ENCODE measurements around the gene SYT1.

SYT1 gene

GRCh38 chr12:79063258-79063657 is 198.7 kb downstream of the SYT1 start:
- DNase-seq, result no peak

GRCh38 chr12:79067977-79068376 is 203.4 kb downstream of the SYT1 start:
- no peak for DNase-seq

GRCh38 chr12:79069009-79069408 is 204.4 kb downstream of the SYT1 start:
- DNase-seq, result no peak

- DNase-seq, result no peak
Observed at GRCh38 chr12:79071498-79071897, 206.9 kb downstream of the SYT1 start.

- DNase-seq, result no peak
Observed at GRCh38 chr12:79073506-79073905, 208.9 kb downstream of the SYT1 start.

- DNase-seq, result no peak
Observed at GRCh38 chr12:79082595-79082994, 218.0 kb downstream of the SYT1 start.

- DNase-seq, result no peak
Observed at GRCh38 chr12:79083181-79083580, 218.6 kb downstream of the SYT1 start.

- no peak for DNase-seq
Observed at GRCh38 chr12:79085106-79085682, 220.6 kb downstream of the SYT1 start.

GRCh38 chr12:79086541-79087296 is 222.1 kb downstream of the SYT1 start:
- DNase-seq, result no peak

- DNase-seq, result no peak
Observed at GRCh38 chr12:79098530-79098929, 234.0 kb downstream of the SYT1 start.

- DNase-seq, result no peak
Observed at GRCh38 chr12:79108962-79109361, 244.4 kb downstream of the SYT1 start.

- DNase-seq, result no peak
Observed at GRCh38 chr12:79114896-79115295, 250.3 kb downstream of the SYT1 start.

GRCh38 chr12:79115743-79116142 is 251.2 kb downstream of the SYT1 start:
- no peak for DNase-seq

- DNase-seq, result no peak
Observed at GRCh38 chr12:79119796-79120195, 255.2 kb downstream of the SYT1 start.

- DNase-seq, result no peak
Observed at GRCh38 chr12:79121486-79121885, 256.9 kb downstream of the SYT1 start.

- DNase-seq, result no peak
Observed at GRCh38 chr12:79124385-79124784, 259.8 kb downstream of the SYT1 start.

GRCh38 chr12:79125358-79125757 is 260.8 kb downstream of the SYT1 start:
- DNase-seq, result no peak

- no peak for DNase-seq
Observed at GRCh38 chr12:79127271-79127751, 262.7 kb downstream of the SYT1 start.

GRCh38 chr12:79128956-79129355 is 264.4 kb downstream of the SYT1 start:
- DNase-seq, result no peak

- DNase-seq, result no peak
Observed at GRCh38 chr12:79138872-79139271, 274.3 kb downstream of the SYT1 start.

- no peak for DNase-seq
Observed at GRCh38 chr12:79140711-79141110, 276.1 kb downstream of the SYT1 start.

GRCh38 chr12:79141776-79142175 is 277.2 kb downstream of the SYT1 start:
- no peak for DNase-seq

GRCh38 chr12:79143803-79144202 is 279.2 kb downstream of the SYT1 start:
- no peak for DNase-seq

GRCh38 chr12:79151956-79152355 is 287.4 kb downstream of the SYT1 start:
- DNase-seq, result no peak

- no peak for DNase-seq
Observed at GRCh38 chr12:79155683-79156082, 291.1 kb downstream of the SYT1 start.
